Activated T-cell treated with anti-CD3 and anti-CD28 coated beads, Interleukin-2, amount 50 U/mL, for 4 hours (primary cell): ENCODE data around the gene ADAMTS12. TPM values are rescaled to one million over a fixed set of nuclear protein-coding genes. Genes with fewer than 3 reads are reported as not detected.

ENCODE experiments used
- ATAC-seq, 2 donors: fragments of 200-7000 bp; cut with Tn5 transposase; one replicate each; pipeline ENCODE4 v1.10.0; 2021
- DNase-seq: peaks from one replicate; pipeline ENCODE4 v3.0.0-alpha.2; 2020
- H3K27me3 Mint-ChIP-seq: one replicate; pipeline ENCODE4 v1.8.0; 2021; ENCODE audit warnings: low read depth, mixed read lengths
- H3K36me3 Mint-ChIP-seq: one replicate; pipeline ENCODE4 v1.8.0; 2022; ENCODE audit warnings: mixed read lengths; ENCODE audit not compliant: insufficient read depth
- H3K4me1 Mint-ChIP-seq: one replicate; pipeline ENCODE4 v1.8.0; 2021; ENCODE audit warnings: low read depth, mixed read lengths
- H3K4me3 Mint-ChIP-seq: one replicate; pipeline ENCODE4 v1.8.0; 2021; ENCODE audit warnings: mild to moderate bottlenecking, moderate library complexity, mixed read lengths
- H3K9me3 Mint-ChIP-seq: one replicate; pipeline ENCODE4 v1.8.0; 2021; ENCODE audit warnings: mixed read lengths
- total RNA-seq, 3 donors: library from RNA; stranded (reverse); gene quantifications; one replicate each; pipeline ENCODE4 v1.2.1, GENCODE V29; 2021

Gene ADAMTS12
- total RNA-seq, 3 donors from 2014 or later = 0.03 TPM; not detected in 2

GRCh38 chr5:33489481-33490067 is 402.2 kb downstream of the ADAMTS12 start:
- no peak for DNase-seq
- H3K9me3 Mint-ChIP-seq = no peaks in the 10 kb centered on the region
- ATAC-seq = no peak
- H3K4me3 Mint-ChIP-seq = no peak overlapping the region
- no peaks in the 10 kb centered on the region for H3K27me3 Mint-ChIP-seq
- H3K4me1 Mint-ChIP-seq = no peaks in the 10 kb centered on the region
- H3K36me3 Mint-ChIP-seq = no peaks in the 10 kb centered on the region

- ATAC-seq (no peak), DNase-seq (no peak)
- Mint-ChIP-seq H3K36me3 (no peaks in the 10 kb centered on the region), H3K4me1 (no peaks in the 10 kb centered on the region), H3K4me3 (no peak overlapping the region), H3K9me3 (no peaks in the 10 kb centered on the region), H3K27me3 (no peaks in the 10 kb centered on the region)
These were observed 403.0 kb downstream of the ADAMTS12 start for GRCh38 chr5:33488558-33489355.

GRCh38 chr5:33487236-33487635 is 404.6 kb downstream of the ADAMTS12 start:
- ATAC-seq (no peak), DNase-seq (no peak)
- Mint-ChIP-seq H3K9me3 (no peaks in the 10 kb centered on the region), H3K4me1 (no peaks in the 10 kb centered on the region), H3K36me3 (peaks cover 6% of the 10 kb centered on the region), H3K27me3 (no peaks in the 10 kb centered on the region), H3K4me3 (no peak overlapping the region)

- no peaks in the 10 kb centered on the region for H3K27me3 Mint-ChIP-seq
- ATAC-seq (no peak), DNase-seq (no peak)
- H3K9me3 Mint-ChIP-seq = no peaks in the 10 kb centered on the region
- peaks cover 17% of the 10 kb centered on the region for H3K36me3 Mint-ChIP-seq
- no peak overlapping the region for H3K4me3 Mint-ChIP-seq
- no peaks in the 10 kb centered on the region for H3K4me1 Mint-ChIP-seq
These were observed 409.5 kb downstream of the ADAMTS12 start for GRCh38 chr5:33482335-33482734.

GRCh38 chr5:33480876-33481275 is 410.9 kb downstream of the ADAMTS12 start:
- Mint-ChIP-seq H3K9me3 (no peaks in the 10 kb centered on the region), H3K4me1 (no peaks in the 10 kb centered on the region), H3K27me3 (no peaks in the 10 kb centered on the region), H3K4me3 (no peak overlapping the region), H3K36me3 (peaks cover 28% of the 10 kb centered on the region)
- no peak for ATAC-seq
- no peak for DNase-seq

GRCh38 chr5:33479311-33479710 is 412.5 kb downstream of the ADAMTS12 start:
- H3K27me3 Mint-ChIP-seq = no peaks in the 10 kb centered on the region
- H3K9me3 Mint-ChIP-seq = no peaks in the 10 kb centered on the region
- no peak overlapping the region for H3K4me3 Mint-ChIP-seq
- H3K4me1 Mint-ChIP-seq = no peaks in the 10 kb centered on the region
- DNase-seq = no peak
- ATAC-seq = no peak
- peaks cover 43% of the 10 kb centered on the region for H3K36me3 Mint-ChIP-seq

- H3K4me1 Mint-ChIP-seq = no peaks in the 10 kb centered on the region
- H3K27me3 Mint-ChIP-seq = no peaks in the 10 kb centered on the region
- peaks cover 52% of the 10 kb centered on the region for H3K36me3 Mint-ChIP-seq
- no peak for DNase-seq
- H3K4me3 Mint-ChIP-seq = no peak overlapping the region
- no peaks in the 10 kb centered on the region for H3K9me3 Mint-ChIP-seq
- no peak for ATAC-seq
These were observed 414.0 kb downstream of the ADAMTS12 start for GRCh38 chr5:33477816-33478215.

GRCh38 chr5:33476992-33477391 is 414.8 kb downstream of the ADAMTS12 start:
- DNase-seq = no peak
- no peak for ATAC-seq
- Mint-ChIP-seq H3K9me3 (no peaks in the 10 kb centered on the region), H3K36me3 (peaks cover 56% of the 10 kb centered on the region), H3K4me1 (no peaks in the 10 kb centered on the region), H3K4me3 (no peak overlapping the region), H3K27me3 (no peaks in the 10 kb centered on the region)

- no peaks in the 10 kb centered on the region for H3K4me1 Mint-ChIP-seq
These were observed 416.1 kb downstream of the ADAMTS12 start for GRCh38 chr5:33475706-33476105.

GRCh38 chr5:33474931-33475499 is 416.8 kb downstream of the ADAMTS12 start:
- Mint-ChIP-seq H3K27me3 (no peaks in the 10 kb centered on the region), H3K4me3 (no peak overlapping the region), H3K4me1 (no peaks in the 10 kb centered on the region), H3K36me3 (peaks cover 62% of the 10 kb centered on the region), H3K9me3 (no peaks in the 10 kb centered on the region)
- no peak for DNase-seq
- no peak for ATAC-seq

More at GRCh38 chr5:33475706-33476105, 416.1 kb downstream of the ADAMTS12 start:
- Mint-ChIP-seq H3K9me3 (no peaks in the 10 kb centered on the region), H3K4me3 (no peak overlapping the region), H3K36me3 (peaks cover 61% of the 10 kb centered on the region), H3K27me3 (no peaks in the 10 kb centered on the region)
- ATAC-seq (no peak), DNase-seq (no peak)

GRCh38 chr5:33474004-33474403 is 417.8 kb downstream of the ADAMTS12 start:
- peaks cover 59% of the 10 kb centered on the region for H3K36me3 Mint-ChIP-seq
- no peaks in the 10 kb centered on the region for H3K4me1 Mint-ChIP-seq
- H3K27me3 Mint-ChIP-seq = no peaks in the 10 kb centered on the region
- DNase-seq (no peak), ATAC-seq (no peak)
- H3K4me3 Mint-ChIP-seq = no peak overlapping the region
- H3K9me3 Mint-ChIP-seq = no peaks in the 10 kb centered on the region

Other genes starting within 250 kb of the ADAMTS12 start
- not detected for gene RXFP3, start 44.4 kb upstream of the ADAMTS12 start, total RNA-seq
- gene SLC45A2, start 92.7 kb upstream of the ADAMTS12 start, total RNA-seq = not detected
- 1 to 10 TPM; 4.9 to 6.4 (median 5.5) TPM for gene AMACR, start 116.1 kb upstream of the ADAMTS12 start, total RNA-seq
- under 1 TPM; 0.58 to 0.76 (median 0.73) TPM for gene C1QTNF3, start 151.2 kb upstream of the ADAMTS12 start, total RNA-seq